Measurements from ENCODE around the gene KCNK5.

The KCNK5 gene

DNA sequence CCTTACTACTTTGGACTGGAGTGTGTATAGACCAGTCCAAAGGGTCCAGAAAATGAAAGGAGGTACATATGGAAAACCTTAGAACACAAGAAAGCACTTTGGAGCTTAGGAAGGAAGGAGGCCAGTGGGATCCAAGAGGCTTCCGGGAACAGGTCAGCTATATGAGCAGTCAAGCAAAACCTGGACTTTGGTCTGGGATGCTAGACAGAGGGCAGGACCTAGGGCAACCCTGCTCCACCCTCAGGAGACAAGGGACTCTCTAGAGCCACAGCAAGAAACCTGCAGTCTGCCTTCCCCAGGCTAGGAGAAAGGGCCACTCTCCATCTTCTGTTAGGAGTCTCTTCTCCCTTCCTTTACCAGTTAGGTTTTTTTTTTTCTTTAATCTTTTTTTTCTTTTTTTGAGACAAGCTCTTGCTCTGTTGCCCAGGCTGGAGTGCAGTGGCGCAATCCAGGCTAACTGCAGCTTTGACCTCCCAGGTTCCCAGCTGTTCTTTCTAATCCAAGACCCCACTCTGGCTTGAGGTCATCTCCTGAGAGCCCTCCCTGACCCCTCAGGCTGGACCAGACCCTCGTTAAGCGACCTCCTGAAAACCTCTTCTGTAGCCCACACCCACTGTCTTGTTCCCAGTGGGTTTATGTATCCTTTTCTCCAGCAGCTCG is 4.6 kb downstream of the KCNK5 start:
- TF ChIP-seq, protein P1, sequence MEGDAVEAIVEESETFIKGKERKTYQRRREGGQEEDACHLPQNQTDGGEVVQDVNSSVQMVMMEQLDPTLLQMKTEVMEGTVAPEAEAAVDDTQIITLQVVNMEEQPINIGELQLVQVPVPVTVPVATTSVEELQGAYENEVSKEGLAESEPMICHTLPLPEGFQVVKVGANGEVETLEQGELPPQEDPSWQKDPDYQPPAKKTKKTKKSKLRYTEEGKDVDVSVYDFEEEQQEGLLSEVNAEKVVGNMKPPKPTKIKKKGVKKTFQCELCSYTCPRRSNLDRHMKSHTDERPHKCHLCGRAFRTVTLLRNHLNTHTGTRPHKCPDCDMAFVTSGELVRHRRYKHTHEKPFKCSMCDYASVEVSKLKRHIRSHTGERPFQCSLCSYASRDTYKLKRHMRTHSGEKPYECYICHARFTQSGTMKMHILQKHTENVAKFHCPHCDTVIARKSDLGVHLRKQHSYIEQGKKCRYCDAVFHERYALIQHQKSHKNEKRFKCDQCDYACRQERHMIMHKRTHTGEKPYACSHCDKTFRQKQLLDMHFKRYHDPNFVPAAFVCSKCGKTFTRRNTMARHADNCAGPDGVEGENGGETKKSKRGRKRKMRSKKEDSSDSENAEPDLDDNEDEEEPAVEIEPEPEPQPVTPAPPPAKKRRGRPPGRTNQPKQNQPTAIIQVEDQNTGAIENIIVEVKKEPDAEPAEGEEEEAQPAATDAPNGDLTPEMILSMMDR (IDR thresholded peaks at IDR 0.05; ENCODE audit: low read depth, low read length, missing control alignments), result no peak
- DNase-seq (ENCODE audit: low read depth), result no peak
- no peak overlapping the region for H3K4me3 ChIP-seq (ENCODE audit: low read depth, low read length)

GRCh38 chr6:39224011-39224410 is 5.3 kb downstream of the KCNK5 start:
- no peak for DNase-seq (ENCODE audit: low read depth)
- TF ChIP-seq, protein P1 (IDR thresholded peaks at IDR 0.05; ENCODE audit: low read depth, low read length, missing control alignments), result no peak
- no peak overlapping the region for H3K4me3 ChIP-seq (ENCODE audit: low read depth, low read length)

DNA sequence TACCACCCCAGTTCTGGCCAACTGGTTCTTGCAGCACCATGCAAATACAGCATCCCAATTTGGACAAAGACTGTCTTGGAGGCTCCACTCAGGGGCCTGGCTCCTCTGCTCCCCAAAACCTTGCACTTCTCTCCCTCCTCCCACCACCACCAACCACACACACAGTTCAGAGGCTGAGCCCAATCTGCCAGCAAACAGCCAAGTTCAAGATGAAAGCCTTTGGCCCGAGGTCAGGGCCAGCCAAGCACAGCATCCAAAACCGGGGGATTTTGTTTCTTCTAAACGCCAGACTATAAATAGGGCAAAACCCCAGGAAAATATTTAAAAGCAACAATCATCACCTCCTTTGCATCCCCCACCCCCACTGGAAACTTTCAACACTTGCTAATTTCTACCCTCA is 5.7 kb downstream of the KCNK5 start:
- DNase-seq (ENCODE audit: low read depth), result no peak

DNA sequence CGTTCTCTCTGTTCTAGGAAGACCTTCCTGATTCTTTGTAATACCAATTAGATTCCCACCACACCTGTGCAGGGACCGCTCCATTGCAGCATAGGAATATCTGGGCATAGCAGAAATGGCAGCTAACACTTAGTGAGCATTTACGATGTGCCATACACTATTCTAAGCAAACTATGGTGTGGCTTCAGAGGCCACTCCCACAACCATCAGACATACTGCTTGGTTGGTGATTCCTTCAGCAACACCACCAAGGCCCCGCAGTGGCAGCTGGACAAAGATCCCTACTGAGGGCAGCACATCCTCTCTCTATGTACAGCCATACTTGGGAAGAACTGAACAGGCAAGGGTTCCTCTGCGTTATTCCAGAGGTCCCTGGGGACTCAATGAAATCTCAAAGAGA is 6.2 kb downstream of the KCNK5 start:
- TF ChIP-seq, protein P1 (IDR thresholded peaks at IDR 0.05; ENCODE audit: low read depth, low read length, missing control alignments), result no peak
- DNase-seq (ENCODE audit: low read depth), result no peak
- no peak overlapping the region for H3K4me3 ChIP-seq (ENCODE audit: low read depth, low read length)

More for the DNA sequence above, 5.7 kb downstream of the KCNK5 start:
- no peak overlapping the region for H3K4me3 ChIP-seq (ENCODE audit: low read depth, low read length)
- TF ChIP-seq, protein P1 (IDR thresholded peaks at IDR 0.05; ENCODE audit: low read depth, low read length, missing control alignments), result no peak

DNA sequence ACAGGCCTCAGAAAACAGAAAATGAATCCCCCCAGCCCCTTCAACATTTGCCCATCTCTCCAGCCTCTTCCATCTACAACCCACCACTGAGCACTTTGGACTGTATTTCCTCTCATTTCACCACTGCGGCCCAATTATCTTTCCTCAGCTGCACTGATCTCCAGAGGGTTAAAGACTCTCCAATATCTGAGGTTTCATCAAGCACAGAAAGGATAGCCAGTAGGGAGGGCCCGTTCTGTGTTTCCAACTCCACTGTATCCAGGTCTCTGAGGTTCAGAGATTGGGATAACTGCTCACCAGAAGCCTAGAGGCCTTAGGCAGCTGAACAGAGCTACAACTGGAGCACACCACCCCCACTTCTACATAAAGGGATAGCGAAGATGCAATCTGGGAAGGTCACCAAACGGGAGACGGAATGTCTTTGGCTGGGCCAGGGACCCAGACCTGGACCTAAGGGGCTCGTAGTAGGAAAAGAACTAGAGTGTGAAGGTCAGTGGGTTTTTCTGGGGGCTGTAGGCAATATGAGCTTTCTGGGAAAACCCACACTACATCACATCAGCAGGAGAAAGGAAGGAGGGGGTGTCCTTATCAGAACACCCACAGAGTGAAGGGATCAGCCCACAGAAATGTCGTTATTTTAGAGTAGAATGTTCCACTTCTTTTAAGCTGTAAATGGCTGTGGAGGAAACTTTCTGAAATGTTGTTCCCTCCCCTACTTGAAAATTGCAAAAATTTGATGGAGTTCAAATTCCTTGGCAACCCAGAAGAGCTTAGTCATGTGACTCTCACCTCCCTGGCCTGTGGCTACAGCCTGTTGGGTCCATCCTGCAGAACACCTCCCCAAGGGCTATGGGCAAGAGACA is 7.3 kb downstream of the KCNK5 start:
- TF ChIP-seq, protein P1 (IDR thresholded peaks at IDR 0.05; ENCODE audit: low read depth, low read length, missing control alignments), result no peak
- DNase-seq (ENCODE audit: low read depth), result no peak
- no peak overlapping the region for H3K4me3 ChIP-seq (ENCODE audit: low read depth, low read length)

DNA sequence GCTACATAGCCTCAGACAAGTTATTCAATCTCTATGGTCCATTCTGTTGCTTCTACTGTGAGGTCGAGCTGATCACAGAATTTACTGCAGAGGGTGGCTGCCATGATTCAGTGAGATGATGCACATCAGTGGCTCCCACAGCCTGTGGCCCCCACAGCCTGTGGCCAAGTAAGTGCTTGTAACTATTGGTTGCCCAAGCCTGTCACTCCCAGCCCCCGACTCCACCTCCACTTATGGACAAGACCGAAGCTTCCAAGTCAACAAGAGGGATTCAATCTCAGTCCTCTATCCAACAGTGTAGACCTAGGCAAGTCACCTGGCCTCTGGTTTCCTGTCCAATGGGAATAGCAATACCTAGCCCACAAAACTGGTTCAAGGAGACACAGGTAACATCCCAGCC is 8.2 kb downstream of the KCNK5 start:
- DNase-seq (ENCODE audit: low read depth), result no peak
- H3K4me3 ChIP-seq (ENCODE audit: low read depth, low read length), result no peak overlapping the region
- TF ChIP-seq, protein P1 (IDR thresholded peaks at IDR 0.05; ENCODE audit: low read depth, low read length, missing control alignments), result no peak

All from GM12864 (cell line).